WTC11 (cell line): Measurements from ENCODE around the gene TRMT1L.

Source experiments
- CTCF ChIP-seq: fragments of 200-600 bp; IDR thresholded peaks from 2 replicates; pipeline ENCODE4 v1.8.0; 2022; ENCODE audit warnings: antibody characterized with exemption
- E2F5 ChIP-seq: sonication (generic); formaldehyde crosslinking; IDR thresholded peaks from 2 replicates; pipeline ENCODE4 v1.8.1; 2022; ENCODE audit warnings: mild to moderate bottlenecking, moderate library complexity, missing genetic modification reagents
- FOXP4 ChIP-seq: sonication (generic); formaldehyde crosslinking; IDR thresholded peaks from 2 replicates; pipeline ENCODE4 v1.8.0; 2022; ENCODE audit warnings: mild to moderate bottlenecking, missing genetic modification reagents
- JUN ChIP-seq: sonication (generic); formaldehyde crosslinking; IDR thresholded peaks from 2 replicates; pipeline ENCODE4 v1.8.0; 2023; ENCODE audit warnings: mild to moderate bottlenecking, missing genetic modification reagents

- TF ChIP-seq CTCF (no peak), JUN (no peak), E2F5 (CRISPR knock-in tag) (no peak), FOXP4 (CRISPR knock-in tag) (no peak)
Observed at GRCh38 chr1:185112356-185112755, 44.4 kb downstream of the TRMT1L start.
